Measurements from ENCODE around the gene KRT20.

Gene KRT20

DNA sequence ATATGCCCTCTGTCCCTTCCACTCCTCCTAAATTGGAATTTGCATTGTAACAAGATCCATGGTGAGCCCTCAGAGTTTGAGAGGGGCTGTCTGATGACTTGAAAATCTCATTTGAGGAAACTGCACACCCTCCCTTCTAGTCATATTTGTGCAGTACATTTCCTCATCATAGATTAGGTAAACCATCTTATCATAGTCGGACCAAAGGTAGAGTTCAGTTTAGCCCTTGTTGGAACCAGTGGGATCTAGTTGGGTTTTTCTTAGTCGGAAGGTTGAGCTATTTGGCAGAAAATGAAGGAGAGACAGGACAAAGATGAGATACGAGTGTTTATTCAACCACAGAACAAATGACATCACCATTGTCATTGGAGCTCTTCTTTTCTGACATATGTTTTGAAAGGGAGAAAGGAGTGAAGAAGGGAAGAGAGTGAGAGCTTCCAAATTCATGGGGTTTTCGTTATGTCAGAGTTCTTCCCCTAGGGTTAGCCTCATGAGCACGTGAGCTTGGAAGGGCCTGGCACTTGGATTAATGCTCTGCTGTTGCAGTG, 15.8 kb upstream of the KRT20 start:
- DNase-seq (ENCODE audit: low spot score), result no peak
- TF ChIP-seq, protein P1, sequence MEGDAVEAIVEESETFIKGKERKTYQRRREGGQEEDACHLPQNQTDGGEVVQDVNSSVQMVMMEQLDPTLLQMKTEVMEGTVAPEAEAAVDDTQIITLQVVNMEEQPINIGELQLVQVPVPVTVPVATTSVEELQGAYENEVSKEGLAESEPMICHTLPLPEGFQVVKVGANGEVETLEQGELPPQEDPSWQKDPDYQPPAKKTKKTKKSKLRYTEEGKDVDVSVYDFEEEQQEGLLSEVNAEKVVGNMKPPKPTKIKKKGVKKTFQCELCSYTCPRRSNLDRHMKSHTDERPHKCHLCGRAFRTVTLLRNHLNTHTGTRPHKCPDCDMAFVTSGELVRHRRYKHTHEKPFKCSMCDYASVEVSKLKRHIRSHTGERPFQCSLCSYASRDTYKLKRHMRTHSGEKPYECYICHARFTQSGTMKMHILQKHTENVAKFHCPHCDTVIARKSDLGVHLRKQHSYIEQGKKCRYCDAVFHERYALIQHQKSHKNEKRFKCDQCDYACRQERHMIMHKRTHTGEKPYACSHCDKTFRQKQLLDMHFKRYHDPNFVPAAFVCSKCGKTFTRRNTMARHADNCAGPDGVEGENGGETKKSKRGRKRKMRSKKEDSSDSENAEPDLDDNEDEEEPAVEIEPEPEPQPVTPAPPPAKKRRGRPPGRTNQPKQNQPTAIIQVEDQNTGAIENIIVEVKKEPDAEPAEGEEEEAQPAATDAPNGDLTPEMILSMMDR (IDR thresholded peaks at IDR 0.05), result no peak
- no peak overlapping the region for H3K27ac ChIP-seq
- H3K4me3 ChIP-seq, result no peak overlapping the region

DNA sequence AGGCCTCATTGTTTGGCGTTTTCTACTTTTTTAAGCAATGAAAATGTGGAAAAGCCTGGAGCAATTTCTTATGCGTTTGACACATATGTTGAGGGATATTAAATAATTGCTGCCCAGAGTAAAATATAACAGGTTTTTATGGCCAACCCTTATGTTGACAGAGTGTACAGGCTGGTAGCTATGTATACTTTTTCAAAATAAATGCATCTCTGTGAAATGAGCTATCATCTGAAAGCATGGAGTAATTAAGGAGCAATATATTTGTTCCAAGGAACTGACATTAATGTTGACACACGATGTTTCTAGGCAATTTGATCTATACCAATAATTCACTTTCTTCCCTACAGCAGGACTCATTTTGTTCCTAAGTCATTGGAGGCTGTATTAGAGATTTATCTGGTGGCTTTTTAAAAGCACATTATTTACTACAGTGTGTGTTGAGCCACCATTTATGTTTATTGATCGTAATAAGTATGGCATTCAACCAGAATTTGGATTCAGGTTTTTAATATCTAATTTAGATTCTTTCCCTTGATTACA, 11.9 kb upstream of the KRT20 start:
- TF ChIP-seq, protein P1 (IDR thresholded peaks at IDR 0.05), result no peak
- H3K27ac ChIP-seq, result no peak overlapping the region
- H3K4me3 ChIP-seq, result no peak overlapping the region
- DNase-seq (ENCODE audit: low spot score), result no peak

DNA sequence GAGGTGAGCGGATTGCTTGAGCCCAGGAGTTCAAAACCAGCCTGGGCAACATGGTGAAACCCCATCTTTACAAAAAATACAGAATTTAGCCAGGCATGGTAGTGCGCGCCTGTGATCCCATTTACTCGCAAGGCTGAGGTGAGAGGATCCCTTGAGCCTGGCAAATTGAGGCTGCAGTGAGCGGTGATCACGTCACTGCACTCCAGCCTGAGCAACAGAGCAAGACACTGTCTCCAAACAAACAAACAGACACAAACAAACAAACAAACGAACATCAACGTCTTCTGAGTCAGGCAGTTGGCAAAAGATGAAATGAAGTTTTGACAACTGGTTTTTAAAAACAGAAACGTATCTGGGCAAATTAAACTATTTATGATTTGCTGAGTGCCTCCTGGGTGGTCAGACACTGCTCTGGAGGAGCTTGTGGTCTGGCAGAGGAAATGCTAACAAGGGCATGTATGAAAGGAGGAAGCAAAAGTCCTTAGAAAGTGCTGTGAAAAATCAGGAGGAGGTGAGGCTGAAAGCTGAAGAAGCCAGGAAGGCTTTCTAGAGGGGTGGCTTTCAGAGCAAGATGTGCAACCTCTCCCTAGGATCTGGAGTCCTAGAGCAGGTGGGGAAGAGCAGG, 10.2 kb upstream of the KRT20 start:
- H3K27ac ChIP-seq, result no peak overlapping the region
- DNase-seq (ENCODE audit: low spot score), result no peak
- H3K4me3 ChIP-seq, result no peak overlapping the region
- TF ChIP-seq, protein P1 (IDR thresholded peaks at IDR 0.05), result no peak

DNA sequence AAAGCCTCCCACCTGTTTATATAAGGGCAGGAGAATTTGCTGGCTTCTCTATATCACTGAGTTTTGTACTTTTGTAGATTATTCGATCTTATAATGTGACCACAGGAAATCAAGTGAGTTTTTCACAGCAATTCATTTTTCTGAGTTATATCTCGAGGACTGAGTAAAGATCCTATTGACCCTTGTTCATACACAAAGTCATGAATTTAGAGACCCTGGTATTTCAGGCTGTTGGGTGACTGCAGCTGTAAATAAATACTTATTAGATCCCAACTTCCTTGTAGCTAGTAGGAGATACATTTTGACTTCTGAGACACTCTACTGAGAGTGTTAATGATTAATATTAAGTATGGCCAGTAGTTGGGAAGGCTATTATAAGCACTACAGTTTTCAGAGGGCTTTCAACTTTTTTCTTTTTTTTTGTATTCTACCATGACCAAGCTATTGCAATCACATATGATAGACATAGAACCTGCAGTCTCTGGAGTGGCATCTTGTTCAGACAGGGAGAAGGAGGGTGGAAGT, 3.2 kb upstream of the KRT20 start:
- TF ChIP-seq, protein P1 (IDR thresholded peaks at IDR 0.05), result no peak
- no peak overlapping the region for H3K27ac ChIP-seq
- H3K4me3 ChIP-seq, result no peak overlapping the region
- DNase-seq (ENCODE audit: low spot score), result no peak

DNA sequence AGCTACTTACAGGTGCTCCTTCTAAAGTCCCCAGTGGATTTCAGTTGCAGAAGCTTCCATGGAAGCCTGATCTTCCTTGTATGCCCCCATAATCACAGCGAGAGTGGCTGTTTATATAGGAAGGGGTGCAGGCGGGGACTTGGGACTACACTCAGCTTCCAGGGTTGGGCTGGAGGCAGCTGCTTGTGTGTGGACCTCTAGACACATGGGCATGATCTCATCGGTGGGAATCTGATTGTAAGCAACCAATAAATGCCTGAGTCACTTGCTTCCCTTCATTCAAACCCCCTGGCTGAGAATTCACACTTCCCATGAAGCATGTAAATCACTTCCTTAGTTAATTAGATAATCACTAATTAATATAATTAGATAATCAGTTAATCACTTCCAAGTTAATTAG, 1.0 kb upstream of the KRT20 start:
- DNase-seq (ENCODE audit: low spot score), result no peak
- H3K4me3 ChIP-seq, result no peak overlapping the region
- no peak overlapping the region for H3K27ac ChIP-seq
- TF ChIP-seq, protein P1 (IDR thresholded peaks at IDR 0.05), result no peak

DNA sequence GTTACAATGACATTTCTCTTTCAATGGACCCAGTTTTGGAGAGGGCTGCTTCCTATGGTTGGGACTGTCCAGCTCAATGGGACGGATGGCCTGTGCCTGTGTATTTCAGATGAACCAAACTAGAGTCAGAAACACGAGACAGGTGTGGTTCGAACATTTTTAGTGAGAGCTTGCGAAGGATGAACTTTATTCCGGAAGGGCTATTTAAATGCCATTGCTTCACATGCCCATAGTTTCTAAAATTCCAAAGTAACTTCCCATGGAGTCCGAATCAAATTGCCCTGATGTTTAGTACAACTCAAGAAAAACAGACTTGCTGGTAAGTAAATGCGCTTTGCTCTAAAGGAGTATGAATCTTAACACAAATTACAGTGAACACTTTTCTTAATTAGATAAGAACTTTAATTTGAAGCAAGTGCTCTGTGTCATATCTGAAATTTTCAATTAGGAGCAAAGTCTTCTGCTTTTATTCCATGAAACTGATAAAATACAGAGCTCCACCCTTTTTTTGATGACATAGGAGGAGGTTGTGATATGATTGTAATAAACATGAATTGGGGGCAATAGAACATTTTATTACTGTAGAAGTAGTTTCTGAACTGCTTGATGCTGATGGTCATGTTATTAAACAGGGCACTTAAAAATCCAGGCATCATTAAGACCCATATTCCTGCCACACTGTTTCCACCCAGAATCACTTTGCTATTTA, 1.3 kb downstream of the KRT20 start:
- Histone ChIP-seq H3K4me3 (no peak overlapping the region), H3K27ac (no peak overlapping the region)
- DNase-seq (ENCODE audit: low spot score), result no peak
- TF ChIP-seq, protein P1 (IDR thresholded peaks at IDR 0.05), result no peak

Data from coronary artery (tissue), 2 donors.